22Rv1 (cell line): ENCODE results near the gene C12orf42.

Source experiments
- CTCF ChIP-seq: fragments of 450-650 bp; IDR thresholded peaks from 2 replicates; pipeline ENCODE4 v1.5.1; 2017; ENCODE audit warnings: mild to moderate bottlenecking
- ZFX ChIP-seq: fragments of 450-650 bp; IDR thresholded peaks from 2 replicates; pipeline ENCODE4 v1.6.1; 2017; ENCODE audit warnings: antibody characterized with exemption, borderline replicate concordance

DNA sequence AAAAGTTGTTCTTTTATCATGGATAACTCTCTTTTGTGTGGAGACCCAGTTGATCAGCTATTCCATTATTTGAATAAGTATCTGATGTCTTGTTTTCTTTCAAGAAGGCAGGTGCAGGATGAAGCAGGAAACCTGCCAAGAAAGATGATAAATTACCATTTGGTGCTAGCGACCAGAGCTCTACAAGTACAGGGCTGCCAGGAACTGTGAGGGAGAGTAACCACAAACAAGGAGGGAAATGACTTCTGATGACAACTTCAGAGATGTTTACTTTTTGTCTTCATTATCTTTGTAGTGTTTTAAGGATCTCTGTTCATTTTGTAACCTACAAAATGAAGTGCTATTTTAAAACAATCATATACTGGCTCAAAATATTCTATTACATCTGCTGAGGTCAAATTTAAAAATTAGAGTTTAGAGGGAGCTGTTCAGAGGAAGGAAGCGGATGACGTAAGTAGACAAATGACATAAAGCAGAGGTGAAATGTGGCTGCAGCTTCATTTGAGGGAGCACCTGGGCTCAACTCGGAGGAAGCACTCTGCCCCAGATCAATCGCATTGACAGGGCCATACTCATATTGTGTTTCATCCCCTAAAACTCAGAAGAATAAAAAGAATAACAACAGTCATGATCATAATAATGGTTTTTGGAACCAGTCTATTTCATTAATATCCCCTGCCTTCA lies 226.8 kb downstream of the C12orf42 start:
- TF ChIP-seq CTCF (no peak), ZFX (no peak)
